Heart left ventricle (tissue), 13 donors: ENCODE data around the gene CMPK2.

Experiments
- POLR2A ChIP-seq, 2 donors: fragments of 450-650 bp; IDR thresholded peaks; one replicate each; pipeline ENCODE4 v1.6.1; 2017; ENCODE audit warnings: antibody characterized with exemption in 2 of 2, mild to moderate bottlenecking in 2 of 2, moderate library complexity in 2 of 2
- TF ChIP-seq, protein P1 (sequence below), 12 donors: fragments of 200-600 bp; sonication (generic) in 4 of 12; IDR thresholded peaks; one replicate each; pipeline versions ENCODE4 v1.5.0 to v1.8.0; 2018 to 2022; ENCODE audit warnings: antibody characterized with exemption in 12 of 12, mild to moderate bottlenecking in 5 of 12
- donor health status: ischemic (EF 13 %, LVEDD 7.1; RV severe dilation, severe dysfunction).
- donor health status: DM: no; HTN: yes; CAD: no.
- donor health status: DM: no; HTN: no; CAD: no.
- donor health status: ischemic (EF 25% LVEDD 6.9; RV normal size, moderate dysfunction).
- donor health status: ischemic (EF 25% LVEDD 5.7; RV mildly dilated, moderate dysfunction).
- donor health status: ischemic (EF 35%, LVEDD 5.7; RV mildly dilated, moderate dysfunction).
- donor health status: nonischemic (EF 11% LVEDD 7.7; RV severe dilation, severe dysfunction).
- donor health status: DM: yes; HTN: yes; CAD: no.
- donor health status: PGD.
- donor health status: ischemic (EF 29% LVEDD 5.4; RV normal size, mild dysfunction).
- donor health status: nonischemic (EF 23%, LVEDD 6.1; RV moderate dilation, normal function).

DNA sequence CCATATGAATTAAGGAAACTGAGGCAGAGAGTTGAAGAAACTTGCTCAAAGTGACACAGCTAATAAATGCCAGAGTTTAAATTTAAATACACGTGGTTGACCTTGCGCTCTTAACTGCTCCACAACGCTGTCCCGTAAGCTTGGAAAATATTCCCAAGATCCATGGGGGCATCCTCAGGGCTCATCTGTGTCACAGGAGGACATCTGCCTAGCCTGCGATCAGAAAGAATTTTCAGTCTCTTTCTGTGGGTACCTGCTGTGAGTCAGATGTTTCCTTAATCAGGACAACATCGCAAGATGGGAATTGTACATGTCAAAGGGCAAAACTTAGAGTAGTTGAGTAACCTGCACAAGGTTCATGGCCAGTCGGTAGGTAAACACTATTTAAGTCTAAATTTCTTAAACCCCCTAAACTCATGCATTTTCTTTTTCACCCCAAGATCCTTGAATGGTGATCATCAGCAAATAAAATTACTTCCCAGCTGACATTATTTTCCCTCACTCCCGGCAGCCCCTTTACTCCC, 1.4 kb downstream of the CMPK2 start:
- TF ChIP-seq, protein P1, sequence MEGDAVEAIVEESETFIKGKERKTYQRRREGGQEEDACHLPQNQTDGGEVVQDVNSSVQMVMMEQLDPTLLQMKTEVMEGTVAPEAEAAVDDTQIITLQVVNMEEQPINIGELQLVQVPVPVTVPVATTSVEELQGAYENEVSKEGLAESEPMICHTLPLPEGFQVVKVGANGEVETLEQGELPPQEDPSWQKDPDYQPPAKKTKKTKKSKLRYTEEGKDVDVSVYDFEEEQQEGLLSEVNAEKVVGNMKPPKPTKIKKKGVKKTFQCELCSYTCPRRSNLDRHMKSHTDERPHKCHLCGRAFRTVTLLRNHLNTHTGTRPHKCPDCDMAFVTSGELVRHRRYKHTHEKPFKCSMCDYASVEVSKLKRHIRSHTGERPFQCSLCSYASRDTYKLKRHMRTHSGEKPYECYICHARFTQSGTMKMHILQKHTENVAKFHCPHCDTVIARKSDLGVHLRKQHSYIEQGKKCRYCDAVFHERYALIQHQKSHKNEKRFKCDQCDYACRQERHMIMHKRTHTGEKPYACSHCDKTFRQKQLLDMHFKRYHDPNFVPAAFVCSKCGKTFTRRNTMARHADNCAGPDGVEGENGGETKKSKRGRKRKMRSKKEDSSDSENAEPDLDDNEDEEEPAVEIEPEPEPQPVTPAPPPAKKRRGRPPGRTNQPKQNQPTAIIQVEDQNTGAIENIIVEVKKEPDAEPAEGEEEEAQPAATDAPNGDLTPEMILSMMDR (IDR thresholded peaks at IDR 0.05): no peak
- TF ChIP-seq POLR2A (IDR thresholded peaks at IDR 0.05): no peak
